ENCODE data around the gene RBM33. TPM values are rescaled to one million over a fixed set of nuclear protein-coding genes. Genes with fewer than 3 reads are reported as not detected.

The RBM33 gene
- total and polyA plus RNA-seq, 9 of the 15 experiments (the other 6 are each of a cell fraction or from before 2014, with no cell fraction given): 4.4 to 80.7 (median 27.3) TPM

DNA sequence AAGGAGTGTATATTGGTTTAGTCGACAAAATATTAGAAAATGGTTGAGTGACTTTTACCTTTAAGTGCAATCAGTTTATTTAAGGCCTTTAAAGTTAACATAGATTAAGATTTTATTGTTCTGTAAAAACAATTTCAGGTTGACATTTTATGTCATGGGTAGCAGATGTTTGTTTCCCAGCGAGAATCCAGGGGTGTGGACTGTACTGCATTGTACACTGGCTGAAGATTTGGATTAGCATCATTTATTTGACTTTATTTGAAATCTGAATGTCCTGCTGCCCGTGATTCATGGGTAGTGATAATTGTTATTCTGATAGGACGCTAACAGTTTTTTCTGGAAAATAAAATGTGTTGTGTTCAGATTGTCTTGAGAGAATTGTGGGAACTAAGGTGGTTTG lies 39.3 kb downstream of the RBM33 start (continued):
- TF ChIP-seq, protein P1, sequence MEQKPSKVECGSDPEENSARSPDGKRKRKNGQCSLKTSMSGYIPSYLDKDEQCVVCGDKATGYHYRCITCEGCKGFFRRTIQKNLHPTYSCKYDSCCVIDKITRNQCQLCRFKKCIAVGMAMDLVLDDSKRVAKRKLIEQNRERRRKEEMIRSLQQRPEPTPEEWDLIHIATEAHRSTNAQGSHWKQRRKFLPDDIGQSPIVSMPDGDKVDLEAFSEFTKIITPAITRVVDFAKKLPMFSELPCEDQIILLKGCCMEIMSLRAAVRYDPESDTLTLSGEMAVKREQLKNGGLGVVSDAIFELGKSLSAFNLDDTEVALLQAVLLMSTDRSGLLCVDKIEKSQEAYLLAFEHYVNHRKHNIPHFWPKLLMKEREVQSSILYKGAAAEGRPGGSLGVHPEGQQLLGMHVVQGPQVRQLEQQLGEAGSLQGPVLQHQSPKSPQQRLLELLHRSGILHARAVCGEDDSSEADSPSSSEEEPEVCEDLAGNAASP (IDR thresholded peaks at IDR 0.05): no peak
- TF ChIP-seq, protein P2, sequence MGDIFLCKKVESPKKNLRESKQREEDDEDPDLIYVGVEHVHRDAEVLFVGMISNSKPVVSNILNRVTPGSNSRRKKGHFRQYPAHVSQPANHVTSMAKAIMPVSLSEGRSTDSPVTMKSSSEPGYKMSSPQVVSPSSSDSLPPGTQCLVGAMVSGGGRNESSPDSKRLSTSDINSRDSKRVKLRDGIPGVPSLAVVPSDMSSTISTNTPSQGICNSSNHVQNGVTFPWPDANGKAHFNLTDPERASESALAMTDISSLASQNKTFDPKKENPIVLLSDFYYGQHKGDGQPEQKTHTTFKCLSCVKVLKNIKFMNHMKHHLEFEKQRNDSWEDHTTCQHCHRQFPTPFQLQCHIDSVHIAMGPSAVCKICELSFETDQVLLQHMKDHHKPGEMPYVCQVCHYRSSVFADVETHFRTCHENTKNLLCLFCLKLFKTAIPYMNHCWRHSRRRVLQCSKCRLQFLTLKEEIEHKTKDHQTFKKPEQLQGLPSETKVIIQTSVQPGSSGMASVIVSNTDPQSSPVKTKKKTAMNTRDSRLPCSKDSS (IDR thresholded peaks at IDR 0.05; ENCODE audit: low read depth, partially characterized antibody): no peak
- TF ChIP-seq PRPF4 (IDR thresholded peaks at IDR 0.05; ENCODE audit: insufficient read depth, low read depth, low read length, poor library complexity, severe bottlenecking): no peak
- TF ChIP-seq BACH1 (tag; IDR thresholded peaks at IDR 0.05): no peak

DNA sequence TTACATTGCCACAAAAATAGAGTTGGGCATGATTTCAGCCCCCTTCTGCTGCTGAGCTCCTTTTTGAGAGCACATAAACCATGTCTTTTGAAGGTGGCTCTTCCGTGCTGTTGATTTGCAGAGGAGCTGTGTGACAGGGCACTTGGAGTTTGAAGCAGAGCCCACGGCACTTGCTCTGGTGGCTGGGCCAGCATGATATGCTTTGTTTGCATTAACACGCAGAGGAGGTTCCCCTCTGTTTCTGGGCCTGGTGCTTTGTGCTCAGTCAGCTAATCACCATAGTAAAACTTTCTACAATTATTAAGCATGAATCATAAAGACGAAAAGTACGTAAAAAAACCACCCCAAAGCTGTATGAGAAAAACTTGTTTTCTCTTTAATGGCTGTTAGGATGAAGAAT lies 40.1 kb downstream of the RBM33 start:
- peak; percentile 60 for ATAC-seq
- ChIA-PET CTCF (ENCODE audit: low intra/inter-chr PET ratio) (no interaction called here), POLR2A (interaction anchor here (1.0 to 1.1 kb wide), 3 partner anchors 22 to 32 kb away, joined by 3 to 4 read pairs (median 3); no protein-coding TSS in a partner anchor)
- Histone ChIP-seq H3K9ac (ENCODE audit: insufficient read depth in 1 of 2, low read depth in 2 of 2, low read length in 2 of 2) (peak overlapping the region in 1 of 2 experiments; percentile 49; a peak in 1 of 4 replicates), H4K20me1 (replicated peaks; ENCODE audit: control insufficient read depth, insufficient read depth, low read length) (peaks cover 22% of the 10 kb centered on the region), H3K27me3 (ENCODE audit: control insufficient read depth in 2 of 2, insufficient read depth in 2 of 2, low read length in 2 of 2) (no peaks in the 10 kb centered on the region), H3K9me1 (ENCODE audit: control insufficient read depth, insufficient read depth, low read length) (peaks cover 6% of the 10 kb centered on the region), H3K4me3 (no peak overlapping the region), H3K79me2 (ENCODE audit: control insufficient read depth, insufficient read depth, low read length) (peaks cover 65% of the 10 kb centered on the region), H3K9me3 (replicated peaks; ENCODE audit: control insufficient read depth, insufficient read depth, low read depth, low read length) (no peaks in the 10 kb centered on the region), H3K36me3 (ENCODE audit: control insufficient read depth, insufficient read depth, low read length) (peaks cover 65% of the 10 kb centered on the region), H3K4me2 (ENCODE audit: insufficient read depth, low read length) (no peak overlapping the region; the same call in 1 of the 2 replicates), H3K27ac (ENCODE audit: extremely low read depth, low read depth, low read length) (no peak overlapping the region), H3K4me1 (replicated peaks in 1 of 2; ENCODE audit: control insufficient read depth in 2 of 2, insufficient read depth in 2 of 2, low read length in 2 of 2) (peaks cover 0 to 29% of the 10 kb centered on the region in 2 experiments; a peak in 4 of 5 replicates), H2AFZ (ENCODE audit: low read depth, low read length) (no peak overlapping the region)
- 66% methylated on average over 5 of the region's 5 CpGs for WGBS (ENCODE audit: insufficient coverage, low coverage, missing lambda C conversion rate)
- BruUV-seq (replicated peaks): no TSS peak
- intact Hi-C loops (cut with micrococcal nuclease) (no loop called here), in situ Hi-C loops (cut with MboI) (no loop called here)
- no peak for FAIRE-seq
- peak in 1 of 4 experiments; percentile 39 for DNase-seq (ENCODE audit: extremely low read depth in 1 of 4, low spot score in 3 of 4)
- TF ChIP-seq ZNF436 (CRISPR knock-in tag; IDR thresholded peaks at IDR 0.05): no peak
- peak; percentile 60 for TF ChIP-seq C11orf30 (IDR thresholded peaks at IDR 0.05; ENCODE audit: low read depth)
- TF ChIP-seq MCM7 (IDR thresholded peaks at IDR 0.05): no peak
- no peak for TF ChIP-seq ZNF583 (CRISPR knock-in tag; IDR thresholded peaks at IDR 0.05)
- no peak for TF ChIP-seq ZFX (CRISPR knock-in tag; IDR thresholded peaks at IDR 0.05)
- no peak for TF ChIP-seq TCF7L2 (IDR thresholded peaks at IDR 0.05; ENCODE audit: low read depth, low read length)
- TF ChIP-seq MAFG (tag; conservative IDR thresholded peaks at IDR 0.05): peak; percentile 31; the same call in 1 of the 2 replicates
- no peak for TF ChIP-seq NR2C2 (CRISPR knock-in tag; IDR thresholded peaks at IDR 0.05)
- no peak for TF ChIP-seq NR2C2 (tag; IDR thresholded peaks at IDR 0.05)
- TF ChIP-seq, protein P3, sequence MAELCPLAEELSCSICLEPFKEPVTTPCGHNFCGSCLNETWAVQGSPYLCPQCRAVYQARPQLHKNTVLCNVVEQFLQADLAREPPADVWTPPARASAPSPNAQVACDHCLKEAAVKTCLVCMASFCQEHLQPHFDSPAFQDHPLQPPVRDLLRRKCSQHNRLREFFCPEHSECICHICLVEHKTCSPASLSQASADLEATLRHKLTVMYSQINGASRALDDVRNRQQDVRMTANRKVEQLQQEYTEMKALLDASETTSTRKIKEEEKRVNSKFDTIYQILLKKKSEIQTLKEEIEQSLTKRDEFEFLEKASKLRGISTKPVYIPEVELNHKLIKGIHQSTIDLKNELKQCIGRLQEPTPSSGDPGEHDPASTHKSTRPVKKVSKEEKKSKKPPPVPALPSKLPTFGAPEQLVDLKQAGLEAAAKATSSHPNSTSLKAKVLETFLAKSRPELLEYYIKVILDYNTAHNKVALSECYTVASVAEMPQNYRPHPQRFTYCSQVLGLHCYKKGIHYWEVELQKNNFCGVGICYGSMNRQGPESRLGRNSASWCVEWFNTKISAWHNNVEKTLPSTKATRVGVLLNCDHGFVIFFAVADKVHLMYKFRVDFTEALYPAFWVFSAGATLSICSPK (IDR thresholded peaks at IDR 0.05; ENCODE audit: borderline replicate concordance): no peak

Measured in K562 (cell line).